Liver (tissue), 9 donors: ENCODE results near the gene PIGR. TPM values are rescaled to one million over a fixed set of nuclear protein-coding genes. Genes with fewer than 3 reads are reported as not detected.

ENCODE experiments used
- DNase-seq: peaks from one replicate; pipeline ENCODE4 v3.0.0-alpha.2; 2017; ENCODE audit warnings: low spot score
- H3K27ac ChIP-seq, 2 donors: one replicate each; pipeline ENCODE4 v1.7.0; 2013; ENCODE audit warnings: inconsistent platforms in 2 of 2, low read length in 2 of 2, control low read depth in 1 of 2, low read depth in 1 of 2, mild to moderate bottlenecking in 1 of 2
- H3K27me3 ChIP-seq, 4 donors: one replicate each; pipeline versions ENCODE4 v1.6.1 to v1.7.0; 2013; ENCODE audit warnings: low read length in 3 of 4, inconsistent platforms in 1 of 4, mild to moderate bottlenecking in 1 of 4, moderate library complexity in 1 of 4; ENCODE audit not compliant: control insufficient read depth in 4 of 4, insufficient read depth in 4 of 4
- H3K36me3 ChIP-seq, 4 donors: one replicate each; pipeline versions ENCODE4 v1.6.1 to v1.7.0; 2013; ENCODE audit warnings: low read length in 3 of 4, mild to moderate bottlenecking in 3 of 4, low read depth in 1 of 4, moderate library complexity in 1 of 4; ENCODE audit not compliant: control insufficient read depth in 4 of 4, insufficient read depth in 3 of 4
- H3K4me1 ChIP-seq, 4 donors: one replicate each; pipeline versions ENCODE4 v1.6.1 to v1.7.0; 2013; ENCODE audit warnings: low read length in 3 of 4, mild to moderate bottlenecking in 3 of 4, moderate library complexity in 1 of 4; ENCODE audit not compliant: control insufficient read depth in 4 of 4, insufficient read depth in 4 of 4
- H3K4me3 ChIP-seq, 3 donors: one replicate each; pipeline versions ENCODE4 v1.6.1 to v1.7.0; 2013; ENCODE audit warnings: low read length in 3 of 3, control low read depth in 1 of 3, low read depth in 1 of 3, mild to moderate bottlenecking in 1 of 3
- H3K9ac ChIP-seq, 2 donors: one replicate each; pipeline ENCODE4 v1.7.0; 2013; ENCODE audit warnings: low read length in 2 of 2, mild to moderate bottlenecking in 2 of 2, moderate library complexity in 2 of 2, control low read depth in 1 of 2, low read depth in 1 of 2
- H3K9me3 ChIP-seq, 4 donors: one replicate each; pipeline versions ENCODE4 v1.6.1 to v1.7.0; 2013; ENCODE audit warnings: low read length in 3 of 4; ENCODE audit not compliant: control insufficient read depth in 4 of 4
- ATF3 ChIP-seq: IDR thresholded peaks from 2 replicates; pipeline ENCODE4 v1.6.1; 2016; ENCODE audit warnings: antibody characterized with exemption
- CTCF ChIP-seq: fragments of 150-350 bp; IDR thresholded peaks from 2 replicates; pipeline ENCODE4 v1.5.1; 2017; ENCODE audit warnings: improper control_type of control experiment, low read depth, low read length; ENCODE audit not compliant: missing input control
- EGR1 ChIP-seq, 2 donors: IDR thresholded peaks; 2 replicates each; pipeline ENCODE4 v1.6.1; 2016 to 2018; ENCODE audit warnings: antibody characterized with exemption in 2 of 2, low read depth in 2 of 2
- FOXA1 ChIP-seq: IDR thresholded peaks from 2 replicates; pipeline ENCODE4 v1.6.1; 2016; ENCODE audit warnings: antibody characterized with exemption
- HNF4A ChIP-seq, 2 donors: conservative IDR thresholded peaks; 2 replicates each; pipeline ENCODE4 v1.6.1; 2016; ENCODE audit warnings: antibody characterized with exemption in 2 of 2, mild to moderate bottlenecking in 2 of 2
- HNF4G ChIP-seq: IDR thresholded peaks from 2 replicates; pipeline ENCODE4 v1.6.1; 2016; ENCODE audit warnings: antibody characterized with exemption
- JUND ChIP-seq, 2 donors: IDR thresholded peaks; 2 replicates each; pipeline ENCODE4 v1.6.1; 2016; ENCODE audit warnings: antibody characterized with exemption in 2 of 2
- NR2F2 ChIP-seq: IDR thresholded peaks from 2 replicates; pipeline ENCODE4 v1.6.1; 2016; ENCODE audit warnings: antibody characterized with exemption
- REST ChIP-seq: IDR thresholded peaks from 2 replicates; pipeline ENCODE4 v1.6.1; 2016; ENCODE audit warnings: antibody characterized with exemption, mild to moderate bottlenecking
- ZBTB33 ChIP-seq: IDR thresholded peaks from 2 replicates; pipeline ENCODE4 v1.6.1; 2016; ENCODE audit warnings: antibody characterized with exemption
- WGBS: extraction: QIAGEN DNeasy Blood & Tissue Kit; methylation state at CpG from one replicate; pipeline ENCODE4 v1.1.7; 2013; 5-methylcytosine and 5-hydroxymethylcytosine counted together
- polyA plus RNA-seq, 2 donors: library from polyadenylated mRNA; stranded (reverse) in 1 of 2; unstranded in 1 of 2; fragments of 200-250 nt in 1 of 2; fragments of >200 nt in 1 of 2; fragmentation: Nextera tagmentation in 1 of 2; extraction: Ambion mirVana in 1 of 2; gene quantifications; one replicate each; pipeline versions ENCODE4 v1.2.1 to v1.2.3, GENCODE V29; 2013 to 2015
- total RNA-seq, 2 donors: library from RNA; depleted of rRNA; stranded (reverse); fragments of >200 nt; gene quantifications; one replicate each; pipeline ENCODE4 v1.2.3, GENCODE V29; 2014
- donor health status: healthy.
- donor health status: healthy.
- donor health status: healthy.
- donor health status: healthy.
- donor health status: healthy.

The PIGR gene
- total and polyA plus RNA-seq, 4 donors, result 0.09 to 43.3 (median 14.1) TPM

GRCh38 chr1:206962272-206962671 lies 16.0 kb upstream of the PIGR start:
- H3K4me3 ChIP-seq, result no peak overlapping the region
- peaks cover 0 to 2% (median under 1%) of the 10 kb centered on the region in 4 donors for H3K4me1 ChIP-seq
- H3K27me3 ChIP-seq, result no peaks in the 10 kb centered on the region
- DNase-seq, result no peak
- no peaks in the 10 kb centered on the region for H3K9me3 ChIP-seq
- TF ChIP-seq ZBTB33 (no peak), NR2F2 (no peak), JUND (IDR thresholded peaks at IDR 0.05) (no peak), HNF4A (conservative IDR thresholded peaks at IDR 0.05) (no peak), EGR1 (IDR thresholded peaks at IDR 0.05; ENCODE audit: low read depth in 2 of 2) (no peak), ATF3 (no peak), FOXA1 (no peak), REST (no peak), HNF4G (no peak)
- H3K27ac ChIP-seq, result no peak overlapping the region
- H3K9ac ChIP-seq, result no peak overlapping the region
- peaks cover 0 to 10% (median 0%) of the 10 kb centered on the region in 4 donors for H3K36me3 ChIP-seq
- 90% methylated on average over 7 of the region's 7 CpGs for WGBS

- Histone ChIP-seq H3K27ac (no peak overlapping the region), H3K9ac (no peak overlapping the region), H3K4me1 (no peaks in the 10 kb centered on the region), H3K27me3 (no peaks in the 10 kb centered on the region), H3K36me3 (peaks cover 0 to 10% (median 0%) of the 10 kb centered on the region in 4 donors), H3K9me3 (no peaks in the 10 kb centered on the region), H3K4me3 (no peak overlapping the region)
- no peak for DNase-seq
- no peak for TF ChIP-seq CTCF
- 80% methylated on average over 3 of the region's 3 CpGs for WGBS
Observed at GRCh38 chr1:206961668-206962067, 15.4 kb upstream of the PIGR start.
